Measurements from ENCODE around the gene HTT. TPM values are rescaled to one million over a fixed set of nuclear protein-coding genes. Genes with fewer than 3 reads are reported as not detected.

HTT gene
- total and polyA plus RNA-seq, 2 of the 13 experiments (the other 11 are each of a cell fraction or from before 2014, with no cell fraction given): 17.5 to 19.5 TPM

GRCh38 chr4:3226467-3226866, 152.0 kb downstream of the HTT start:
- no peak for ATAC-seq
- no peak for DNase-seq (ENCODE audit: low spot score)
- H3K27ac ChIP-seq (ENCODE audit: extremely low read length, insufficient read depth, low read length): peak overlapping the region; percentile 35
- ChIA-PET POLR2A (no interaction called here), CTCF (ENCODE audit: low intra/inter-chr PET ratio, low total read pairs) (no interaction called here)
- 86% methylated on average over 9 of the region's 9 CpGs for WGBS (ENCODE audit: low lambda C conversion rate)
- no peak overlapping the region for H3K4me2 ChIP-seq (ENCODE audit: low read depth, low read length)
- no peak overlapping the region for H3K4me3 ChIP-seq (replicated peaks in 1 of 3; ENCODE audit: insufficient read depth in 1 of 3, low read depth in 2 of 3, low read length in 3 of 3)
- H4K20me1 ChIP-seq (ENCODE audit: insufficient read depth, low read length): no peaks in the 10 kb centered on the region
- no peak overlapping the region for H3K9ac ChIP-seq (ENCODE audit: insufficient read depth, low read depth, low read length)
- no peaks in the 10 kb centered on the region for H3K79me2 ChIP-seq (ENCODE audit: insufficient read depth, low read length)
- FAIRE-seq: no peak
- peaks cover 32 to 89% of the 10 kb centered on the region in 2 experiments for H3K36me3 ChIP-seq (replicated peaks in 1 of 2; ENCODE audit: control insufficient read depth in 1 of 2, insufficient read depth in 2 of 2, low read length in 2 of 2)
- no peak overlapping the region for H2AFZ ChIP-seq (ENCODE audit: low read length)
- H3K4me1 ChIP-seq (ENCODE audit: insufficient read depth, low read length): peaks cover 9% of the 10 kb centered on the region; the same call in 1 of the 2 replicates
- in situ Hi-C loops (cut with HindIII; ENCODE audit: extremely low pct_ligation_motif_present, low pct_unique_long_range_greater_than_20kb): no loop called here
- H3K9me3 ChIP-seq (ENCODE audit: low read length): no peaks in the 10 kb centered on the region
- BruUV-seq (replicated peaks): no TSS peak
- intact Hi-C loops (cut with micrococcal nuclease; ENCODE audit: unreplicated experiment): no loop called here
- H3K27me3 ChIP-seq (ENCODE audit: control insufficient read depth in 1 of 2, insufficient read depth in 2 of 2, low read length in 2 of 2): no peaks in the 10 kb centered on the region
- TF ChIP-seq KIAA2018 (CRISPR knock-in tag; IDR thresholded peaks at IDR 0.05; ENCODE audit: borderline replicate concordance) (no peak), CREB3 (CRISPR knock-in tag; IDR thresholded peaks at IDR 0.05) (no peak), ARID4A (CRISPR knock-in tag; IDR thresholded peaks at IDR 0.05; ENCODE audit: borderline replicate concordance) (no peak), KDM1A (CRISPR knock-in tag; IDR thresholded peaks at IDR 0.05) (no peak), SNAPC5 (CRISPR knock-in tag; IDR thresholded peaks at IDR 0.05; ENCODE audit: borderline replicate concordance) (no peak), ARNT2 (CRISPR knock-in tag; IDR thresholded peaks at IDR 0.05; ENCODE audit: low read depth) (no peak), ZNF670 (CRISPR knock-in tag; IDR thresholded peaks at IDR 0.05; ENCODE audit: borderline replicate concordance) (no peak)

Measured in HepG2 (cell line).